ENCODE measurements around the gene TENM3. TPM values are rescaled to one million over a fixed set of nuclear protein-coding genes. Genes with fewer than 3 reads are reported as not detected.

The TENM3 gene
- total RNA-seq, 2 donors from 2014 or later: 39.5 to 51.9 TPM

DNA sequence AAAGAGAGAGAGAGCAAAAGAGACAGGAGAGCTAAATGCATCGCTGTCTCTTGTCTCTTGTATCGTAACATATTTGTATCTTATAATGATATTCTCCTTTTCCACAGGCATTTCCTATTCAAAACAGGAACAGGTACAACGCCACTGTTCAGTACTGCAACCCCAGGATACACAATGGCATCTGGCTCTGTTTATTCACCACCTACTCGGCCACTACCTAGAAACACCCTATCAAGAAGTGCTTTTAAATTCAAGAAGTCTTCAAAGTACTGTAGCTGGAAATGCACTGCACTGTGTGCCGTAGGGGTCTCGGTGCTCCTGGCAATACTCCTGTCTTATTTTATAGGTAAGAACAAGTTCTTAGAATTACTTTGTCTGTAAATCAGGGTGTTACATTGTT lies 385.3 kb downstream of the TENM3 start:
- TF ChIP-seq, protein P1, sequence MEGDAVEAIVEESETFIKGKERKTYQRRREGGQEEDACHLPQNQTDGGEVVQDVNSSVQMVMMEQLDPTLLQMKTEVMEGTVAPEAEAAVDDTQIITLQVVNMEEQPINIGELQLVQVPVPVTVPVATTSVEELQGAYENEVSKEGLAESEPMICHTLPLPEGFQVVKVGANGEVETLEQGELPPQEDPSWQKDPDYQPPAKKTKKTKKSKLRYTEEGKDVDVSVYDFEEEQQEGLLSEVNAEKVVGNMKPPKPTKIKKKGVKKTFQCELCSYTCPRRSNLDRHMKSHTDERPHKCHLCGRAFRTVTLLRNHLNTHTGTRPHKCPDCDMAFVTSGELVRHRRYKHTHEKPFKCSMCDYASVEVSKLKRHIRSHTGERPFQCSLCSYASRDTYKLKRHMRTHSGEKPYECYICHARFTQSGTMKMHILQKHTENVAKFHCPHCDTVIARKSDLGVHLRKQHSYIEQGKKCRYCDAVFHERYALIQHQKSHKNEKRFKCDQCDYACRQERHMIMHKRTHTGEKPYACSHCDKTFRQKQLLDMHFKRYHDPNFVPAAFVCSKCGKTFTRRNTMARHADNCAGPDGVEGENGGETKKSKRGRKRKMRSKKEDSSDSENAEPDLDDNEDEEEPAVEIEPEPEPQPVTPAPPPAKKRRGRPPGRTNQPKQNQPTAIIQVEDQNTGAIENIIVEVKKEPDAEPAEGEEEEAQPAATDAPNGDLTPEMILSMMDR (conservative IDR thresholded peaks at IDR 0.05): no peak
- Mint-ChIP-seq H3K27me3 (ENCODE audit: insufficient read depth) (no peaks in the 10 kb centered on the region), H3K4me1 (no peaks in the 10 kb centered on the region), H3K36me3 (ENCODE audit: low read depth) (peaks cover 11% of the 10 kb centered on the region), H3K9me3 (no peaks in the 10 kb centered on the region), H3K4me3 (no peak overlapping the region), H3K27ac (no peak overlapping the region)
- Histone ChIP-seq H3K27ac (ENCODE audit: low read depth, low read length) (no peak overlapping the region), H3K9ac (ENCODE audit: extremely low read depth, low read length, poor library complexity, severe bottlenecking) (no peak overlapping the region), H3K27me3 (ENCODE audit: control insufficient read depth, insufficient read depth, low read length, poor library complexity, severe bottlenecking) (no peaks in the 10 kb centered on the region), H3K36me3 (ENCODE audit: control insufficient read depth, insufficient read depth, low read length) (no peaks in the 10 kb centered on the region), H3K9me3 (ENCODE audit: control insufficient read depth, low read length) (no peaks in the 10 kb centered on the region), H3K4me3 (ENCODE audit: low read length) (no peak overlapping the region), H3K4me1 (ENCODE audit: control insufficient read depth, insufficient read depth, low read length) (no peaks in the 10 kb centered on the region)
- DNase-seq: no peak
- 80 to 94% methylated on average over 1 to 6 of the region's 6 CpGs for WGBS, 2 experiments (ENCODE audit: insufficient coverage in 1 of 2, insufficient read length in 1 of 2)

DNA sequence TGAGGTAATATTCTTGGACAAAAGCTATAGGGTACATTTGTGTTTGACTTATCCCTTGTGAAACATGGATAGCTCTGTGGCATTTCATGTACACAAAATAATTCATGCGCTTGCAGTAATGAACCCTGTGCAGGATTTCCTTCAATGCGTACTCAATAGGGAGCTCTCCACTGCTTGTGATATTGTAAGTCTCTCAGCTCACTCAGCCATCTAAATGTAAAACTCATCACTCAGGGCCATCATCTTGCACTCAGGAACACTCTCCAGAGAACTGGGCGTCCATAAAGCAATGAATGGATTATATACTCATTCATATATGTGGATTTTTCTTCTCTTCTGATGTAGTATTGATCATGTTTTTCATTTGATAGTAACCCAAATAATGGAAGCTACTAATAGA lies 385.9 kb downstream of the TENM3 start:
- Histone ChIP-seq H3K36me3 (ENCODE audit: control insufficient read depth, insufficient read depth, low read length) (no peaks in the 10 kb centered on the region), H3K9ac (ENCODE audit: extremely low read depth, low read length, poor library complexity, severe bottlenecking) (no peak overlapping the region), H3K27me3 (ENCODE audit: control insufficient read depth, insufficient read depth, low read length, poor library complexity, severe bottlenecking) (no peaks in the 10 kb centered on the region), H3K4me1 (ENCODE audit: control insufficient read depth, insufficient read depth, low read length) (no peaks in the 10 kb centered on the region), H3K27ac (ENCODE audit: low read depth, low read length) (no peak overlapping the region), H3K4me3 (ENCODE audit: low read length) (no peak overlapping the region), H3K9me3 (ENCODE audit: control insufficient read depth, low read length) (no peaks in the 10 kb centered on the region)
- Mint-ChIP-seq H3K4me1 (no peaks in the 10 kb centered on the region), H3K36me3 (ENCODE audit: low read depth) (peaks cover 11% of the 10 kb centered on the region), H3K27me3 (ENCODE audit: insufficient read depth) (no peaks in the 10 kb centered on the region), H3K9me3 (no peaks in the 10 kb centered on the region), H3K4me3 (no peak overlapping the region), H3K27ac (no peak overlapping the region)
- TF ChIP-seq, protein P1 (conservative IDR thresholded peaks at IDR 0.05): no peak
- no peak for DNase-seq
- WGBS, 2 experiments (ENCODE audit: insufficient coverage in 1 of 2, insufficient read length in 1 of 2): 92 to 96% methylated on average over 2 of the region's 3 CpGs

DNA sequence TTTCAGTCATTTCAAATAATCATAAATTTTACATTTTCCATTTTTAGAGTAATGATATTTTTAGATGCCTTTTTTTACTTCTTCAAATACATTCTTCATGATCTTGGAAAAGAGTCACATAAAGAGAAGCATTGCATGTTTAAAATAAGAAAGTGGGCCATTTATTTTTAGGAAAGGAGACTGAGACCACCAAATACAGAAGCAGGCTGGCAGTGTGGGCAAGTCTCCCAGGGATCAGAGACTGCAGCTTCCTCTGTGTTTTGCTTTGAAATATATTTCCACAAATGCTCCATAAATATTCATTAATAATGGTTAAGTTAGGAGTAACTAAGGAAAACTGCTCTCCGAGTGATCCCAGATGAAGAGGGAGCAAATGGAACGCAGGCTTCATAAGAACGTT lies 397.3 kb downstream of the TENM3 start:
- peaks cover 7% of the 10 kb centered on the region for H3K36me3 Mint-ChIP-seq (ENCODE audit: low read depth)
- no peaks in the 10 kb centered on the region for H3K27me3 ChIP-seq (ENCODE audit: control insufficient read depth, insufficient read depth, low read length, poor library complexity, severe bottlenecking)
- DNase-seq: no peak
- H3K4me1 Mint-ChIP-seq: peaks cover 7% of the 10 kb centered on the region
- peaks cover 5% of the 10 kb centered on the region for H3K9me3 Mint-ChIP-seq
- H3K27ac Mint-ChIP-seq: no peak overlapping the region
- TF ChIP-seq, protein P1 (conservative IDR thresholded peaks at IDR 0.05): no peak
- H3K27me3 Mint-ChIP-seq (ENCODE audit: insufficient read depth): no peaks in the 10 kb centered on the region
- H3K36me3 ChIP-seq (ENCODE audit: control insufficient read depth, insufficient read depth, low read length): no peaks in the 10 kb centered on the region
- no peak overlapping the region for H3K4me3 Mint-ChIP-seq
- H3K4me1 ChIP-seq (ENCODE audit: control insufficient read depth, insufficient read depth, low read length): no peaks in the 10 kb centered on the region
- 79 to 80% methylated on average over 2 to 3 of the region's 3 CpGs for WGBS, 2 experiments (ENCODE audit: insufficient coverage in 1 of 2, insufficient read length in 1 of 2)
- H3K9ac ChIP-seq (ENCODE audit: extremely low read depth, low read length, poor library complexity, severe bottlenecking): no peak overlapping the region
- no peak overlapping the region for H3K27ac ChIP-seq (ENCODE audit: low read depth, low read length)
- H3K4me3 ChIP-seq (ENCODE audit: low read length): no peak overlapping the region
- H3K9me3 ChIP-seq (ENCODE audit: control insufficient read depth, low read length): peaks cover 9% of the 10 kb centered on the region

Measured in endodermal cell (in vitro differentiated cells).